Stimulated activated CD4-positive, alpha-beta T cell treated with anti-CD3 and anti-CD28 coated beads, Interleukin-4, amount 100 ng/mL, for 1 hour (primary cell): ENCODE measurements around the gene PGGHG.
A peak's percentile ranks its signal among the peaks of the same experiment; 100 is the strongest.

ENCODE experiments used
- DNase-seq: peaks from one replicate; pipeline ENCODE4 v3.0.0-alpha.2; 2020

PGGHG gene

GRCh38 chr11:286977-287820 is 1.7 kb upstream of the PGGHG start:
- DNase-seq, result peak; percentile 47

DNA sequence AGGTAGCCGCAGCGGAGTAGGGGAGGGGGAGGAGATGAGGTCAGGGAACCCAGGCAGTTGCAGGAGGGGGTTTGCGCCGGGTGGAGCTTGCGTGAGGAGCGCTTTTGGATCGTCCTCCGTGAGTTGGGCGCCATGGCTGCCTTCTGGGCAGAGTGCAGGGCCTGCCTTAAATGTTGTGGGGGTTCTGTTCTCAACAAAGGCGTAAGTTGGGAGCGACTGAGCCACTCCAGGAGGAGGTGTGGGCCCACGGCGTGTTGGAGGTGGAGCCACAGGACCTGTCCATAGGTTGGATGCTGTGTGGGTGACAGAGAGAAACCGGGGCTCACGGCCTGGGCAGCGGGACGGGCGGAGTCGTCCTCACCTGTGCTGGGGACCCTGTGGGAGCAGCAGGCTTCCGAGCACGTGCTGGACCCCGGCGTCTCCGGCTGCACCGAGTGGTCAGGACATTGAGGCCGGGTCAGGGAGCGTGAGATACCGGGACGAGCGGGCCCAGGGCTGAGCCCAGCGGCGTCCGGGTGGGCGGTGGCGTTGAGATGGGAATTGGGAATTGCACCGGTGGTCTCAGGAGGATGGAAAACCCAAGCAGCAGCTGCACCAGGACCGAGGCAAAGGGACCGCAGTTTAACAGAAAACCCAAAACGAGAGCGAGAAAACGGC is 977 bp upstream of the PGGHG start:
- peak; percentile 53 for DNase-seq

DNA sequence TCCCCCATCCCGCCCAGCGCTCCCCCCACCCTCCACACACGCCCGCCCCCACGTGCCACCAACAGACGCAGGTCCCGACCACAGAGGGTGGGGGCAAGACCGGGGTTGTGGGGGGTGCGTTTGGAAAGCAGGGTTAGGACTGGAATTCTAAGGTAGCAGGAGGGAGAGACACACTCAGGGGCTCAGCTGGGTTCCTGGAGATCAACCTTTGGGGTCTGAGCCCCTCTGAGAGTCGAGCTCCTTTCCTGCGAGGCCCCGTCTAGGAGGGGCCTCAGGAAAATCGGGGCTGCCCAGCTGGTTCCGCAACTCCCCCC is 429 bp downstream of the PGGHG start:
- no peak for DNase-seq

- peak; percentile 16 for DNase-seq
Observed at GRCh38 chr11:289712-290620, 1.0 kb downstream of the PGGHG start.

DNA sequence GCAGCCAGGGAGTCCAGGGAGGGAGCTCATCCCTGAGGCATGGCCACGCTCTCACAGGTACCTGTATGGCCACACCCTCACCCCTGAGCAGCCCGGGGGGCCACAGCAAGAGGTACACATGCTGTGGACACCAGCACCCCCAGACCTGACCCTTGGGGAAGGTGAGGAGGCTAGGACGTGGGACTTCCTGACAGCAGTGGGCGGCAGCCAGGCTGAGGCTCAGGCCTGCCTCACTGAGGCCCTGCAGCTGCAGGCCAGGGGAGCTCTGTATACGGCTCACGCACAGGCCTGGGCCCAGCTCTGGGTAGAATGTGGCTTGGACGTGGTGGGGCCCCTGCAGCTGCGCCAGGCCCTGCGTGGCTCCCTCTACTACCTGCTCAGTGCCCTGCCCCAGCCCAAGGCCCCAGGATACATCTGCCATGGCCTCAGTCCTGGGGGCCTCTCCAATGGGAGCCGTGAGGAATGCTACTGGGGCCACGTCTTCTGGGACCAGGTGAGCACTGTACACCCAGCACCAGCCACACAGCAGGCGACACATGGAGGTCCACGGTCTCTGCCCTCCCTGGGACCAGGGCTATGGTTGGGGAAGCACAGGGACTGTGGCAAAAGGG is 1.8 kb downstream of the PGGHG start:
- DNase-seq, result peak; percentile 10

GRCh38 chr11:291281-292210 is 2.6 kb downstream of the PGGHG start:
- peak; percentile 3 for DNase-seq

DNA sequence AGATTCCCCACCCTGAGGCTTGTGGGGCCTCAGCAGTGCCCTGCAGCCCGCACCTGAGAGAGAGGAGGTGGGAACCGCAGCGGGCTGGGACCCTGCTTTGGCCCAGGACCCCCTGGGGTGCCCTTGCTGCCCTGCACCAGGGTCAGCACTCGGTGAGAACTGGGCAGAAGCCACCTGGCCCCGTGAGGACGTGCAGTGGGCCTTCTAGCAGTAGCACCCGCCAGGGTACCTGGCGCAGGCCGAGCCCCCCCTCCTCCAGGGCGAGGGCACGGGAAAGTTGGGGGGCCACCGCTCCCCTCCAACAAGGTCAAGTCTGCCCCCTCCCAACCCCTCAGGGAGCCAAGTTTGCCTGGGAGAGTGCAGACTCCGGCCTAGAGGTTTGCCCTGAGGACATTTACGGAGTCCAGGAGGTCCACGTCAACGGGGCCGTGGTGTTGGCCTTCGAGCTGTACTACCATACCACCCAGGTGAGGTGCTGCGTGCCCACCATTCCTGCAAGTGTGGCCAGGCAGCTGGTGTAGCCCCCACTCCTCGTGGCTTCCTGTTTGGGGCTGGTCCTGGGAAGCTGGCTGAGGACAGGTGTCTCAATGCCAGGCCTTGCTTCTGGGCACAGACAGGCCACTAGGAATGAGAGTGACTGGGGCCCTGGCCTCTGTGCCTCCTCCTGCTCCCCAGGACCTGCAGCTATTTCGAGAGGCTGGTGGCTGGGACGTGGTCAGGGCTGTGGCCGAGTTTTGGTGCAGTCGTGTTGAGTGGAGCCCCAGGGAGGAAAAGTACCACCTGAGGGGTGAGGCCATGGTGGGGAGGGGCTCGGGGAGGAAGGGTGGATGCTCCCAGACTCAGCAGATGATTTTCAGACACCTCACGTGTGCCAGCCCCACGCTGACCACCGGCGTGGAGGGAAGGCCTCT is 3.5 kb downstream of the PGGHG start:
- DNase-seq, result no peak

- DNase-seq, result no peak
Observed at GRCh38 chr11:293271-293851, 4.4 kb downstream of the PGGHG start.

DNA sequence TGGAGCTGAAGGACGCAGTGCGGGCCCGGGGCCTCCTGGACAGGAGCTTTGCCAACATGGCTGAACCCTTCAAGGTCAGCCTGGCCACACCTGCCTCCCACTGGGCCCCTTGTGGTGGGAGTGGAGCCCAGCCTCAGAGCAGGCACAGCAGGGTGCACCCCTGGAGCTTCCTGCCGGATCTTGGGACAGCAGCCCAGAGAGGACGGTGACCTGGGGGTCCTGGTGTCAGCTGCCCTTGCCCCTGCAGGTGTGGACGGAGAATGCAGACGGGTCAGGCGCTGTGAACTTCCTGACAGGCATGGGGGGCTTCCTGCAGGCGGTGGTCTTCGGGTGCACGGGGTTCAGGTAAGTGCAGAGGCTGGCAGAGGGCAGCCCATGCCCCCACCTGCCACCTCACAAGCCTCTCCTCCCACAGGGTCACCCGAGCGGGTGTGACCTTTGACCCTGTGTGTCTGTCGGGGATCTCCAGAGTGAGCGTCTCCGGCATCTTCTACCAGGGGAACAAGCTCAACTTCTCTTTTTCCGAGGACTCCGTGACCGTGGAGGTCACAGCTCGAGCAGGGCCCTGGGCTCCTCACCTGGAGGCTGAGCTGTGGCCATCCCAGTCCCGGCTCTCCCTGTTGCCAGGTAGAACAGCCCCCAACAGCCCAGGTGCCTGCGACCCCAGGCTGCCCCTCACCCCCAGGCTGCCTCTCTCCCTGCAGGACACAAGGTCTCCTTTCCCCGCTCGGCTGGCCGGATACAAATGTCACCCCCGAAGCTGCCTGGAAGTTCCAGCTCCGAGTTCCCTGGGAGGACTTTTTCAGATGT is 5.1 kb downstream of the PGGHG start:
- no peak for DNase-seq

DNA sequence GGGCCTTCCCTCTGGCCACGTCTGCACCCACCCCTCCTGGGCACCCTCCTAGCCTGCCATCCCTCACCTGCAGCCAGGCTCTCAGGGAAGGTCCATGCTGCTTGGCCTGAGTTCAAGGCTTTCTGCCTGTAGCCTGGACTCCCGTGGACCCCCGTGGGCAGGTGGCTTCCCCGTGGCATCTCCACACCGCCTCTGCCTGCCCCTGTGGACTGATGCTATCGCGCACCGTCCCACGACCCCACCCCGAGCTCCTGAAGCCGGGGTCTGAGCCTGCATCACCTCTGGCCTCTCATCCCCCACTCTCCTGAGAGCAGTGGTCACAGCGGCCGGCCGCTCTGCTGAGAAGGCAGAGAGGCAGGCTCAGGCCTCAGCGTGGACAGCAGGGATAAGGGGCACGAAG is 5.9 kb downstream of the PGGHG start:
- no peak for DNase-seq

DNA sequence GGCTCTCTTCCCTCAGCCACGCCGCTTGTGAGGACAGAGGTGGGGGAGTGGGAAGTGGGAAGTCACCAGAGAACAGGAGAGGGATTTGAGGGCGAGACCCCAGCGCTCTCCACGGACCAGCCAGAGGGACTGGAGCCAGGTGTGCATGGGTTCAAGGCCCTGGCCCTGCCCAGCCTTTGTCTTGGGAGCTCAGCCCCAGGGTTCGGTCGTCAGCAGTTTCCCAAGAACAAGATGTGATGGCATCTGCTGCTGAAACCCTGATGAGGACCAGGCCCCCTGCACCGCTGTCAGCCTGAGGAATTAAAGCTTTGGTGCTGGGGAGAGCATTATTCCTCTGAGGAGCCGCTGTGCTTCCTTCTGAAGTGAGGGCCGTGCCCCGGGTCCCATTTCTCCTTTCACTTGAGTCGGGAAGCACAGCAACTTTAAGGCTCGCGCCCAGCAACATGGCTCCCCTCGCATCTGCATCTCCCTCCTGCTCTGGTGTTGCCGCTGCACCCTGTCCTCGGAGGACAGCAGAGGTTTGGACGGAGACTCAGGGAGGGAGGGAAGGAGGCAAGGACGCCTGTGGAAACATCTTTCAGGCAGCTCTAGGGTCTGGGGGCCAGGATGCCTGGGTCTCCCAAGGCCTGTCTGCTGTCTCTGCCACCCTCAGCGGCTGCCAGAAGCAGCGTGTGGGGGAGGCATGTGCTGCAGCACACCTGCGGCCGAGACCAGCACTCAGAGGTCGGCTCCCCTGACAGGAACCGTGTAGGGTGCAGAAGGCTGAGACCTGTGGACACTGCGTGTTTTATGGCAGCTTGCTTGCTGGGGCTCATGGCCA is 6.6 kb downstream of the PGGHG start:
- no peak for DNase-seq

DNA sequence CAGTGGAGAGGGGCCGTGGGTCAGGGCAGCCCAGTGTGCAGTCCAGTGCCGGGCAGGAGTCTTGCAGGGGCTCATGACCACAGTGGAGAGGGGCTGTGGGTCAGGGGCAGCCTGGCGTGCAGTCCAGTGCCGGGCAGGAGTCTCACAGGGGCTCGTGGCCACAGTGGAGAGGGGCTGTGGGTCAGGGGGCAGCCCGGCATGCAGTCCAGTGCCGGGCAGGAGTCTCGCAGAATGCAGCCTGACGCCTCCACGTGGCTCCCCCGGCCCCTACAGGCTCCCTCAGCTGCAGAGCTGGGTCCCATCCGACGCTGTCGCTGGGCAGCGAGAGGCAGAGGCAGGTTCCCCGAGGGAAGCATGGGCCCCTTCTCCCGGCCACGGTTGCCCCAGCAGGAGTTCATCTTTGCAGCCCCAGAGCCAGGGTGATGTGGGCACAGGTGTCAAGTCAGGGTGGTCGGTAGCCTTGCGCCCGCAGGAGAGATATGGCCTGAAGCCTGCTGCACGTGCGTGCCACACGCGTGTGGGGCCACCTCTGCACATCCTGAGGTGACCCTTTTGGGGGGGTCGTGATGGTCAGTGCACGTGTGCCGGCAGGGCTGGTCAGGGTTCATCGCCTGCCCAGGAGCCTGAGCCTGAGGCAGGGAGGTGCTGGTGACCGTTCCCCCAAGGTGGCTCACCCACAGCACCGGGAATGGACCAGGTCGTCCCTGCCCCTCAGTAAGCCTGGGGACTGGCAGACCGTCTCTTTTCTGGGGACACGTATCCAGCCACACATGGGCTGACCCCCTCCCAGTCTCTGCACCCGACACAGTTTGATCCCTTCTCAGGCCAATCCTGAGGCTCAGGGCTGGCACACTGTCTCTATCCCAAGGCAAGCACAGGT is 7.5 kb downstream of the PGGHG start:
- no peak for DNase-seq

DNA sequence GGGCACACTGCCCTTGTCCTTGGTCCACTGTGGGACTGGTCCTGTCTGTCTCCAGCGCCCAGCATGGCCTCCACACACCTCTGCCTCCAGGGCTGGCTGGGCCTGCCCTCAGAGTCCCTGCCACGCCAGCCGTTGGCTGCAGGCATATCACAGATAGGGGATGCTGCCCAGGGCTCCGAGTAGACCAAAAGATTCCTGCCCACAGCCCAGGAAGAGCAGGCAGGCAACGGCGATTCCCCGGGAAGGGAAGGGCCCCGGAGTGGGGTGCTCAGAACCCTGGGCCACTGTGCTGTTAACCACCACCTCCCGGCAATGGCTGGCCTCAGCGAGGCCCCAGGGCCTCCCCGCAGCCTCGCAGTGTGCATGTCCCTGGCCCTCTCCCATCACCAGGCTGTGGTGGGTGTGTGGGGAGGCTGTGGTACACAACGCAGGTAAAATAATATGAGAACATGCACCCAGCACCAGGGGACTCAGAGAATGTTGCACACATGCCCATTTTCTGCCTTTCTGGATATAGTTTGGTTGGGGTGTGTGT is 8.2 kb downstream of the PGGHG start:
- DNase-seq, result no peak

DNA sequence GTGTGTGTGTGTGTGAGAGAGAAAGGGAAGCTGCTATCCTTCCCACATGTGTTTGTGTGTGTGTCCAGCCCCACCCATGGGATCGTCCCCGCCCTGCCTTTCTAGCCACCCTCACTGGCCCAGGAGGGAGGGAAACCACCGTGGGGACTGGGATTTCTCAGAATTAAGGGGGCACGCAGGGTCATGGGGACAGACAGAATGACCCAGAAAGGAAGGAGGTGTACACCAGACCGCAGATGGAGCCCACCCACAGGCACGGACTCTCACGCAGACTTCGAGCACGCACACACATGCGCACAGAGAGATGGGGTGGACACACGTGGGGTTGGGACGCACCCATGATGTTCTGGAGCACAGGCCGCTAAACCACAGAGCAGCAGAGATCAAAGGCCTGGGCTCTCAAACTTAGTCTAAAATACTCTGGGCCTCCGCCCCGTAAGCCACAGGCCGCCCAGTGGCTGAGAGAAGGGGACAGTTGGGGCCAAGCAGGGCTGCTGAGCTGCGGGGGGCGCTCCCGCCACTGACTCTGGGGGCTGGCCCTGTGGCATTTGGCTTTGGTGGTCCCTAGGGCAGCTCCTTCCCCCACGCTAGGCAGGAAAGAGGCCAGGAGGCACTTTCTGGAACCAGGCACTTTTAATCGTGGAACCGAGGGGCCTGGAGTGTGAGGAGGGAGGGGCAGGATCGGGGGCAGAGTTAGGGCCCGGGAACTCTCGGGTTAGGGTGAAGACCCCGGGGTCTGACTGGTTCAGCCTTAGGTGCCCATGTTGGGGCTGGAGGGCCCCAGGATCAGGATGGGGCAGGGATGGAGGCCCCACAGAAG is 8.9 kb downstream of the PGGHG start:
- DNase-seq, result peak; percentile 15

GRCh38 chr11:298406-299065 is 9.6 kb downstream of the PGGHG start:
- no peak for DNase-seq
